ENCODE data around the gene ME3. TPM values are rescaled to one million over a fixed set of nuclear protein-coding genes. Genes with fewer than 3 reads are reported as not detected.
"Not testable (repeated sequence)": the region's sequence is repeated elsewhere in the genome, so short reads cannot be mapped to it uniquely, and the experiment has no call there.

The ME3 gene
- total RNA-seq, 1 experiment from 2014 or later, result 33.8 TPM

GRCh38 chr11:86558841-86559240 is 113.6 kb downstream of the ME3 start:
- DNase-seq (ENCODE audit: low read depth), result no peak

DNA sequence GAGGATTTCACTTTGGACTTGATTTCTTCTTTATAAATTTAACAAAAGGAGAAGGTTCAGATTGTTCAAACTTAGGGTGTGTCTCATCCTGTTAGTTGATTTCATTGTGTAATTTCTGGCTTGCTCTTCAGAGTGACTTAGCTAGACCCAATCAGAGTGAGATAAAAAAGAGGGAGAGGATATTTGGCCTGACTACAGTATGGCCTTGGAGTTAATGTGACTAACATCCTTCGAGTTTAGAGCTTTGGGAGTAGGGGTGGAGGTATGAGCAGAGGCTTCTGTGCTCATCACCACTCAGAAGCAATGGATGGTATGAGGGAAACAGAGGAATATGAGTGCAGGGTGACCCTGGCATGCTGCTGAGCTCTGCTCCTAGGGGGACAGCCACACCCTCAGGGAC is 114.2 kb downstream of the ME3 start:
- DNase-seq (ENCODE audit: low read depth), result no peak

DNA sequence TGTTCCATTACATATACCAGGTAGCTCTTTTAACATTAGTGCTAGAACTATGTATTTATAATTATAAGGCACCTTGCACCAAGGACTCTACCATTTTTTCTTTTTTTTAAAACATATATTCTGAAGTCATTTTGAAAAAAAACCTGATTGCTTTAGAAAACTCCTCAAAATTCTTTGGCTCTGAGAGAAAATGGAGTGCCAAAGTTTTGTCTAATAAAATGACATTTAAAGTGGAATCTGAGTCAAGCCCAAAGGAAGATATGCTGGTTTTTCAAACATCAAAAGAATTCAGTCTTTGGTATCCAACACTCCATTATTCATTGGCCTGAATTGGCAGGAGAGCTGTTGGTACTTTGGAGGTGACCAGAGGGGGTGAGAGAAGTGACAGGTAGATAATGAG is 116.5 kb downstream of the ME3 start:
- DNase-seq (ENCODE audit: low read depth), result no peak

GRCh38 chr11:86555401-86555800 is 117.0 kb downstream of the ME3 start:
- DNase-seq (ENCODE audit: low read depth), result no peak

- DNase-seq (ENCODE audit: low read depth), result no peak
Observed at GRCh38 chr11:86553265-86553664, 119.2 kb downstream of the ME3 start.

DNA sequence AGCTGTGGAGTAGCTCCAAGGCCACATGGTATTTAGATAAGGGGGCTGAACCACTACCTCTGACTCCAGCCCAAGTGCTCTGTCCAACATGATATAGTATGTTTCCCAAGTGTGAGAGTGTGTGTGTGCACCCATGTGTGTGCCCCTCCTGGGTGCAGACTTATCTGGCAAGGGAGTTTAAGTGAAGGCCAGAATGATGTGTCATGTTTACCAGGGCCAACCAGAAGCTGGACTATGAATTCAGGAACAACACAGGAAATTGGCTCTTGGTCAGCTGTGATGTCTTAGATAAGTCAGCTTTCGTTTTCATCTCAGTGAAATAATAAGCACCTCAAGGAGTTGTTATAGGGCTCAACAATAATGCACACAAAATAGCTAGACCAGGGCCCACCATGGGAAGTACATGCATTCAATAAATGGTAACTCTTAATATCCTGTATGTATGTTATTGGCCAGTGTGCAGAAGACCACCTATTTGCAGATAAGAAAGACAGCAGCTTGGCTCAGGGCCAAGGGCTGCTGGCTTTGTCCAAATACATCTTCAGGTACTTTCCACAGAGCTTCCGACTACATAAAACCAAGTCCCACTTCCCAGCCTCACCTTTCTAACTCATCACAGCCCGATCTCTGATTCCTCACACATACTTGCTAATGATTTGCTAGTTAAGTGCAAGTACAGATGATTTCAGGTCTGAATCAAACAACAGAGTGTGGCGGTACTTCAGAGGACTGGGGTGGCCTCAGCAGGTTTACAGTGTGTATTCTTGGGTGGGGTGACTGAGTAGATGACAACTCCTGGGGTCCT is 120.9 kb downstream of the ME3 start:
- DNase-seq (ENCODE audit: low read depth), result peak; percentile 94

GRCh38 chr11:86550757-86551156 is 121.7 kb downstream of the ME3 start:
- no peak for DNase-seq (ENCODE audit: low read depth)

GRCh38 chr11:86548271-86548917 is 124.0 kb downstream of the ME3 start:
- DNase-seq (ENCODE audit: low read depth), result no peak

- DNase-seq (ENCODE audit: low read depth), result no peak
Observed at GRCh38 chr11:86547727-86548126, 124.7 kb downstream of the ME3 start.

DNA sequence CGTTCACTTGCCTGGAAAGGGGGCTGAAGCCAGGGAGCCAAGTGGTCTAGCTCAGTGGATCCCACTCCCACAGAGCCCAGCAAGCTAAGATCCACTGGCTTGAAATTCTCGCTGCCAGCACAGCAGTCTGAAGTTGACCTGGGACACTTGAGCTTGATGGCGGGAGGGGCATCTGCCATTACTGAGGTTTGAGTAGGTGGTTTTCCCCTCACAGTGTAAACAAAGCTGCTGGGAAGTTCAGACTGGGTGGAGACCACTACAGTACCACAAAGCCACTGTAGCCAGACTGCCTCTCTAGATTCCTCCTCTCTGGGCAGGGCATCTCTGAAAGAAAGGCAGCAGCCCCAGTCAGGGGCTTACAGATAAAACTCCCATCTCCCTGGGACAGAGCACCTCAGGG is 131.1 kb downstream of the ME3 start:
- peak; percentile 30 for DNase-seq (ENCODE audit: low read depth)

- no peak for DNase-seq (ENCODE audit: low read depth)
Observed at GRCh38 chr11:86538223-86538548, 134.2 kb downstream of the ME3 start.

GRCh38 chr11:86537541-86538222 is 134.7 kb downstream of the ME3 start:
- DNase-seq (ENCODE audit: low read depth), result no peak

- no peak for DNase-seq (ENCODE audit: low read depth)
Observed at GRCh38 chr11:86535773-86536172, 136.6 kb downstream of the ME3 start.

- peak; percentile 81 for DNase-seq (ENCODE audit: low read depth)
Observed at GRCh38 chr11:86524620-86525352, 147.6 kb downstream of the ME3 start.

- peak; percentile 91 for DNase-seq (ENCODE audit: low read depth)
Observed at GRCh38 chr11:86523738-86524619, 148.4 kb downstream of the ME3 start.

- DNase-seq (ENCODE audit: low read depth), result not testable (repeated sequence)
Observed at GRCh38 chr11:86522512-86522911, 149.9 kb downstream of the ME3 start.

DNA sequence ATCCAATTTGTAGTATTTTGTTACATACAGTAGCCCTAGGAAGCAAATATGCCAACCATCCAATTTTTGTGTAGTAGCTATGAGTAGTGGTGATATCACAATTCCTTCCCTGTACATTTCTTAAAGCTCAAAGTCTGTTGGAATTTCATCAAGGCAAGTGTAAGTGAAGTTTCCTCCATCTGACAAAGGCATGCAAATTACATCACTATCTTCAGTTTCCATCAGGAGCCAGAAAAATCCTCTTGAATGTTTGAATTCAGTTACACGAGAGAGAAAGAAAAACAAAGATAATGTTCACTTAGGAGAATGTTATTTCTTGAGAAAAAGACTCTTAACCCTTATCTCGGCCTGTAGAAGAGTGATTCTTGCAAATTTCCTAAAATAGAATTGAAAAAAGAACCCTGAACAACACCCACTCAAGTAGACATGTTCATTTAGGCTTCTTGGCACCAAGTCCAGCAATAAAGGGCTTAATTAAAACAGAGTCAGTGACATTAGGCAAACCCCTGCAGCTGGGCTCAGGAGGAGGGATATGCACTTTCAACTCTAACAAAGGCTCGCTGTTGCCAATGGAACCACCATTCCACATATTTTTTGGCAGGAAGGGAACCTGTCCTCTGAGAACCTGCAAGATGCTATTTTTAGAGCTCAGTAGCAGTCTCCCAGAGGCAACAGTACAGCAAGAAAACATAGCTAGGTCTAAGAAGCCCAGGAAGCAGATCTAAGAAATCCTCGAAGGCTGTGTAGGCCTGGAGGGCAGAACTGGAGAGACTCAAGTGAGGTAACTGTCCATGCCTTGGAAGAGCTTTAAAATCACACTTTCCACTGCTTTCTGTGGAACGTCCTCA is 153.1 kb downstream of the ME3 start:
- peak; percentile 64 for DNase-seq (ENCODE audit: low read depth)

DNA sequence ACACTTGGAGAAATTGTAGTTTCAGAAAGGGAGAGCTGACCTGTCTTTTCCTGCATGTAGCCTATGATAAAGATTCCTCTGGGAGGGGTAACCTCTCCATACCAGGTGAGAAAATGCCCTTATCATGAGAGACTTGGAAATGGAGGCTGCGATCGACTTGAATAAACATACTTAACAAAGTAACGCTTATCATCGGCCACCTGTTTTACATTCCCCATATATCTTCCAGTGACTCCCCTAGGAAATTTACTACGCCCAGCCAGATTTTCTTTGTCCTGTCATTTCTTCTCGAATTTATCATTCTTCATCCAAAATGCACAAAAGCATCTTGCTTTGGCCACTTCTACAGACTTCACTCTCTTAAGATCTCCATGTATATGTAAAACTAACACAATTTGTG is 154.2 kb downstream of the ME3 start:
- DNase-seq (ENCODE audit: low read depth), result no peak

DNA sequence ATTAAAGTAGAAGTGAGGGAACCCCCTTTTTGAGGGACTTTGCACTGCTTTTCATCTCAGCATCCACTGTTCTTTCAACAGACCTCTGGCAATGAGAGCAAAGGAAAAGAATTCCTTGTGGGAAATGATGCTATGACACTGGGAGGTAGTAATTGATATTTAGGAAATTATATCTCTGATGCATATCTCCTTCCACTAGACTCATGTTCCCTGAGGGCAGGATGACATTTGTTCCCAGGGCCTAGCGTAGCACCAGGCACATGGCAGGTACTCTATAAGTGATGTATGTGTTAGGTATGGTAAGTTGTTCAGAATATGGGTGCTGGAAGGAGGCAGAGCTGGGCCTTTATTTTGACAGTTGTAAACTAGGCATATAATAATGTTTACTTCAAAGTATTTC is 154.9 kb downstream of the ME3 start:
- DNase-seq (ENCODE audit: low read depth), result peak; percentile 79
